Coronary artery (tissue), 2 donors: ENCODE data around the gene PTEN.

ENCODE experiments used
- DNase-seq: peaks from one replicate; pipeline ENCODE4 v3.0.0-alpha.2; 2017; ENCODE audit warnings: low spot score
- H3K27ac ChIP-seq, 2 donors: fragments of 200-600 bp; sonication (generic); one replicate each; pipeline ENCODE4 v1.5.1; 2016 to 2019
- H3K4me3 ChIP-seq: fragments of 200-600 bp; sonication (generic); 2 replicates; pipeline ENCODE4 v1.5.1; 2016; ENCODE audit warnings: mild to moderate bottlenecking, moderate library complexity
- CTCF ChIP-seq: fragments of 200-600 bp; sonication (generic); IDR thresholded peaks from one replicate; pipeline ENCODE4 v1.5.1; 2019; ENCODE audit warnings: antibody characterized with exemption

PTEN gene

GRCh38 chr10:87942884-87943527, 79.6 kb downstream of the PTEN start:
- no peak for TF ChIP-seq CTCF
- H3K4me3 ChIP-seq, result no peak overlapping the region
- DNase-seq, result no peak
- no peak overlapping the region for H3K27ac ChIP-seq

- no peak overlapping the region for H3K27ac ChIP-seq
- no peak for TF ChIP-seq CTCF
These were observed 82.6 kb downstream of the PTEN start for GRCh38 chr10:87945984-87946383.

GRCh38 chr10:87952612-87953011, 89.2 kb downstream of the PTEN start:
- TF ChIP-seq CTCF, result no peak
- DNase-seq, result no peak
- H3K27ac ChIP-seq, result no peak overlapping the region
- H3K4me3 ChIP-seq, result no peak overlapping the region

More at GRCh38 chr10:87945984-87946383, 82.6 kb downstream of the PTEN start:
- no peak for DNase-seq
- no peak overlapping the region for H3K4me3 ChIP-seq

GRCh38 chr10:87956055-87956454, 92.6 kb downstream of the PTEN start:
- no peak for DNase-seq
- H3K4me3 ChIP-seq, result no peak overlapping the region
- no peak overlapping the region for H3K27ac ChIP-seq
- TF ChIP-seq CTCF, result no peak

GRCh38 chr10:87957702-87958101, 94.3 kb downstream of the PTEN start:
- Histone ChIP-seq H3K4me3 (no peak overlapping the region), H3K27ac (no peak overlapping the region)
- no peak for TF ChIP-seq CTCF
- no peak for DNase-seq

GRCh38 chr10:87960230-87960629, 96.8 kb downstream of the PTEN start:
- no peak for DNase-seq
- Histone ChIP-seq H3K27ac (no peak overlapping the region), H3K4me3 (no peak overlapping the region)
- TF ChIP-seq CTCF, result no peak

GRCh38 chr10:87961314-87961713, 97.9 kb downstream of the PTEN start:
- TF ChIP-seq CTCF, result no peak
- DNase-seq, result no peak
- peak overlapping the region; percentile 26 for H3K4me3 ChIP-seq
- H3K27ac ChIP-seq, result peak overlapping the region; percentile 65 to 81
